PC-9 (cell line): ENCODE results near the gene TRMT2A. TPM values are rescaled to one million over a fixed set of nuclear protein-coding genes. Genes with fewer than 3 reads are reported as not detected.

ENCODE experiments used
- BruUV-seq: library from RNA; stranded (reverse); fragments of 400-500 nt; replicated peaks from 2 replicates; lab custom pipeline; 2021; lab: Mats Ljungman, UMichigan
- CTCF ChIA-PET: fragments of 300-600 bp; sonication (Branson Sonifier 250); formaldehyde crosslinking; loops from one replicate; lab custom pipeline; 2022; ENCODE audit warnings: antibody characterized with exemption; lab: Charles Lee
- POLR2A ChIA-PET: fragments of 300-600 bp; sonication (Branson Sonifier 250); formaldehyde crosslinking; loops from one replicate; lab custom pipeline; 2022; ENCODE audit warnings: antibody characterized with exemption; ENCODE audit not compliant: unreplicated experiment; lab: Charles Lee
- DNase-seq, 2 experiments: peaks; one replicate each; pipeline versions ENCODE4 v3.0.0 to v3.0.0-alpha.2; 2015 to 2022; ENCODE audit warnings: mixed read lengths in 1 of 2
- H2AFZ ChIP-seq: fragments of 200-600 bp; sonication (generic); 2 replicates; pipeline ENCODE4 v1.8.1; 2017; ENCODE audit warnings: antibody characterized with exemption
- H3F3A ChIP-seq: fragments of 200-600 bp; sonication (generic); 2 replicates; pipeline ENCODE4 v1.8.1; 2017; ENCODE audit warnings: antibody characterized with exemption, mild to moderate bottlenecking, low read depth; ENCODE audit not compliant: insufficient read depth
- H3K27ac ChIP-seq: fragments of 200-600 bp; sonication (generic); 2 replicates; pipeline ENCODE4 v1.6.1; 2016; ENCODE audit warnings: mixed run types
- H3K27me3 ChIP-seq: fragments of 200-600 bp; sonication (generic); 2 replicates; pipeline ENCODE4 v1.6.1; 2016; ENCODE audit warnings: low read depth, mixed run types; ENCODE audit not compliant: insufficient read depth
- H3K36me3 ChIP-seq: fragments of 200-600 bp; sonication (generic); 2 replicates; pipeline ENCODE4 v1.6.1; 2016; ENCODE audit warnings: low read depth, mixed run types
- H3K4me1 ChIP-seq: fragments of 200-600 bp; sonication (generic); replicated peaks from 2 replicates; pipeline ENCODE4 v1.6.1; 2016; ENCODE audit warnings: mixed run types; ENCODE audit not compliant: insufficient read depth
- H3K4me2 ChIP-seq: fragments of 200-600 bp; sonication (generic); 2 replicates; pipeline ENCODE4 v1.6.1; 2017; ENCODE audit warnings: mixed run types
- H3K4me3 ChIP-seq: fragments of 200-600 bp; sonication (generic); 2 replicates; pipeline ENCODE4 v1.6.1; 2016; ENCODE audit warnings: mixed run types
- H3K79me2 ChIP-seq: fragments of 200-600 bp; sonication (generic); 2 replicates; pipeline ENCODE4 v1.6.1; 2017; ENCODE audit warnings: low read depth, mixed run types
- H3K9me2 ChIP-seq: fragments of 200-600 bp; sonication (generic); 2 replicates; pipeline ENCODE4 v1.8.1; 2017; ENCODE audit warnings: mild to moderate bottlenecking; ENCODE audit not compliant: insufficient read depth
- H3K9me3 ChIP-seq: fragments of 200-600 bp; sonication (generic); 2 replicates; pipeline ENCODE4 v1.8.1; 2016; ENCODE audit warnings: low read depth; ENCODE audit not compliant: insufficient read depth
- H4K20me1 ChIP-seq: fragments of 200-600 bp; sonication (generic); 2 replicates; pipeline ENCODE4 v1.8.1; 2017; ENCODE audit not compliant: insufficient read depth
- CTCF ChIP-seq: fragments of 200-600 bp; sonication (generic); conservative IDR thresholded peaks from 2 replicates; pipeline ENCODE4 v1.6.1; 2017; ENCODE audit warnings: mixed run types, antibody characterized with exemption, mild to moderate bottlenecking, moderate library complexity
- EZH2 ChIP-seq: fragments of 200-600 bp; sonication (generic); IDR thresholded peaks from 2 replicates; pipeline ENCODE4 v1.8.0; 2017; ENCODE audit warnings: antibody characterized with exemption, low read depth
- intact Hi-C: fragments of 100-400 bp; cut with micrococcal nuclease; formaldehyde crosslinking; loops from one replicate; pipeline ENCODE4 v1.10.0; 2022; ENCODE audit not compliant: unreplicated experiment
- total RNA-seq: library from RNA; stranded (reverse); gene quantifications from 2 replicates; pipeline ENCODE4 v1.2.3, GENCODE V29; 2021

TRMT2A gene
- total RNA-seq, 1 experiment from 2014 or later = 31.5 TPM

- H3K36me3 ChIP-seq = no peaks in the 10 kb centered on the region
- H2AFZ ChIP-seq = no peak overlapping the region
- H3K79me2 ChIP-seq = no peaks in the 10 kb centered on the region
- no peaks in the 10 kb centered on the region for H3K9me2 ChIP-seq
- POLR2A ChIA-PET = no interaction called here
- CTCF ChIA-PET = no interaction called here
- peaks cover 15% of the 10 kb centered on the region; the same call in 1 of the 2 replicates for H3F3A ChIP-seq
- intact Hi-C loops = no loop called here
- no peaks in the 10 kb centered on the region for H3K4me1 ChIP-seq
- DNase-seq = no peak
- no peak overlapping the region for H3K27ac ChIP-seq
- no peaks in the 10 kb centered on the region for H3K27me3 ChIP-seq
- no peaks in the 10 kb centered on the region for H3K9me3 ChIP-seq
- TF ChIP-seq EZH2 (no peak), CTCF (no peak)
- no peak overlapping the region for H3K4me3 ChIP-seq
- H4K20me1 ChIP-seq = no peaks in the 10 kb centered on the region
- BruUV-seq = no TSS peak
- no peak overlapping the region for H3K4me2 ChIP-seq
These were observed 10.7 kb downstream of the TRMT2A start for GRCh38 chr22:20106205-20106848.

- intact Hi-C loops = no loop called here
- no peak overlapping the region for H3K4me3 ChIP-seq
- TF ChIP-seq CTCF (no peak), EZH2 (no peak)
- H3K9me2 ChIP-seq = no peaks in the 10 kb centered on the region
- H3K36me3 ChIP-seq = no peaks in the 10 kb centered on the region
- no peak overlapping the region for H2AFZ ChIP-seq
- peaks cover 8% of the 10 kb centered on the region; the same call in 1 of the 2 replicates for H3F3A ChIP-seq
- no peaks in the 10 kb centered on the region for H4K20me1 ChIP-seq
- ChIA-PET POLR2A (no interaction called here), CTCF (no interaction called here)
- no peaks in the 10 kb centered on the region for H3K4me1 ChIP-seq
- no peaks in the 10 kb centered on the region for H3K79me2 ChIP-seq
- H3K9me3 ChIP-seq = no peaks in the 10 kb centered on the region
- BruUV-seq = no TSS peak
- no peak for DNase-seq
- H3K27me3 ChIP-seq = no peaks in the 10 kb centered on the region
- H3K27ac ChIP-seq = no peak overlapping the region
- H3K4me2 ChIP-seq = no peak overlapping the region
These were observed 11.4 kb downstream of the TRMT2A start for GRCh38 chr22:20105456-20106204.

- no peaks in the 10 kb centered on the region for H3F3A ChIP-seq
- H3K79me2 ChIP-seq = no peaks in the 10 kb centered on the region
- BruUV-seq = no TSS peak
- H4K20me1 ChIP-seq = no peaks in the 10 kb centered on the region
- H3K4me2 ChIP-seq = no peak overlapping the region
- ChIA-PET POLR2A (no interaction called here), CTCF (no interaction called here)
- H3K4me3 ChIP-seq = no peak overlapping the region
- no peaks in the 10 kb centered on the region for H3K4me1 ChIP-seq
- no peaks in the 10 kb centered on the region for H3K9me2 ChIP-seq
- TF ChIP-seq CTCF (no peak), EZH2 (no peak)
- intact Hi-C loops = no loop called here
- H3K27me3 ChIP-seq = no peaks in the 10 kb centered on the region
- H3K36me3 ChIP-seq = no peaks in the 10 kb centered on the region
- no peaks in the 10 kb centered on the region for H3K9me3 ChIP-seq
- H2AFZ ChIP-seq = no peak overlapping the region
- H3K27ac ChIP-seq = no peak overlapping the region
- no peak for DNase-seq
These were observed 14.7 kb downstream of the TRMT2A start for GRCh38 chr22:20102203-20102780.
